IMR-90 (cell line): Measurements from ENCODE around the gene RMND5B. TPM values are rescaled to one million over a fixed set of nuclear protein-coding genes. Genes with fewer than 3 reads are reported as not detected.

Experiments
- ATAC-seq: fragments of 200-7000 bp; cut with Tn5 transposase; 2 replicates; pipeline ENCODE4 v1.9.1; 2020; ENCODE audit warnings: low read depth, mild to moderate bottlenecking, moderate library complexity
- BruUV-seq: library from RNA; stranded (reverse); fragments of 400-500 nt; replicated peaks from 2 replicates; lab custom pipeline; 2021; lab: Mats Ljungman, UMichigan
- CTCF ChIA-PET: fragments of 300-600 bp; formaldehyde crosslinking; extraction: SDS; loops from one replicate; lab custom pipeline; 2021; ENCODE audit warnings: antibody characterized with exemption; lab: Yijun Ruan, JAX
- POLR2A ChIA-PET: fragments of 300-600 bp; sonication (Branson Sonifier 250); formaldehyde crosslinking; loops from one replicate; lab custom pipeline; 2022; ENCODE audit warnings: antibody characterized with exemption; ENCODE audit not compliant: unreplicated experiment; lab: Charles Lee
- DNase-seq: peaks from one replicate; pipeline ENCODE4 v3.0.0; 2013
- H2AFZ ChIP-seq: replicated peaks from 2 replicates; pipeline ENCODE3; 2013; ENCODE audit warnings: low read length, mild to moderate bottlenecking; ENCODE audit not compliant: poor library complexity
- H2AK5ac ChIP-seq: 2 replicates; pipeline ENCODE4 v1.6.1; 2013; ENCODE audit warnings: low read depth, low read length, inconsistent platforms
- H2AK9ac ChIP-seq: replicated peaks from 2 replicates; pipeline ENCODE3; 2013; ENCODE audit warnings: mild to moderate bottlenecking, low read depth, low read length, moderate library complexity; ENCODE audit not compliant: poor library complexity
- H2BK120ac ChIP-seq: 2 replicates; pipeline ENCODE4 v1.6.1; 2013; ENCODE audit warnings: low read depth, low read length, inconsistent platforms
- H2BK15ac ChIP-seq: 3 replicates; pipeline ENCODE4 v1.6.1; 2013; ENCODE audit warnings: low read depth, low read length, inconsistent platforms
- H2BK20ac ChIP-seq: 2 replicates; pipeline ENCODE4 v1.6.1; 2013; ENCODE audit warnings: low read depth, mild to moderate bottlenecking, inconsistent platforms, low read length, moderate library complexity
- H2BK5ac ChIP-seq: 2 replicates; pipeline ENCODE4 v1.6.1; 2013; ENCODE audit warnings: mild to moderate bottlenecking, low read depth, low read length, inconsistent platforms; ENCODE audit not compliant: poor library complexity, severe bottlenecking
- H3K14ac ChIP-seq: replicated peaks from 2 replicates; pipeline ENCODE4 v1.6.1; 2013; ENCODE audit warnings: low read depth, low read length, inconsistent platforms
- H3K18ac ChIP-seq: 2 replicates; pipeline ENCODE4 v1.6.1; 2013; ENCODE audit warnings: low read depth, low read length, control low read depth
- H3K23ac ChIP-seq: 2 replicates; pipeline ENCODE4 v1.6.1; 2013; ENCODE audit warnings: low read depth, low read length, inconsistent platforms
- H3K27ac ChIP-seq: 2 replicates; pipeline ENCODE4 v1.5.1; 2013; ENCODE audit warnings: mild to moderate bottlenecking, control low read depth, low read length; ENCODE audit not compliant: insufficient read depth
- H3K27me3 ChIP-seq: 2 replicates; pipeline ENCODE4 v1.6.1; 2013; ENCODE audit warnings: low read length; ENCODE audit not compliant: control insufficient read depth, insufficient read depth
- H3K36me3 ChIP-seq: 2 replicates; pipeline ENCODE4 v1.6.1; 2013; ENCODE audit warnings: low read length, mixed read lengths; ENCODE audit not compliant: control insufficient read depth, insufficient read depth
- H3K4ac ChIP-seq: 2 replicates; pipeline ENCODE4 v1.6.1; 2013; ENCODE audit warnings: low read depth, low read length, inconsistent platforms
- H3K4me1 ChIP-seq: 2 replicates; pipeline ENCODE4 v1.6.1; 2013; ENCODE audit warnings: low read length, mixed read lengths; ENCODE audit not compliant: control insufficient read depth, insufficient read depth
- H3K4me2 ChIP-seq: 2 replicates; pipeline ENCODE4 v1.6.1; 2013; ENCODE audit warnings: low read depth, mild to moderate bottlenecking, control low read depth, low read length, moderate library complexity
- H3K4me3 ChIP-seq: 2 replicates; pipeline ENCODE4 v1.5.1; 2013; ENCODE audit warnings: low read depth, mild to moderate bottlenecking, control low read depth, low read length, moderate library complexity; ENCODE audit not compliant: insufficient read depth
- H3K56ac ChIP-seq: 2 replicates; pipeline ENCODE4 v1.6.1; 2013; ENCODE audit warnings: low read length, inconsistent platforms; ENCODE audit not compliant: insufficient read depth; ENCODE audit errors: extremely low read depth
- H3K79me1 ChIP-seq, 2 experiments: 2 replicates each; pipeline ENCODE4 v1.6.1; 2013; ENCODE audit warnings: low read length in 2 of 2, inconsistent platforms in 1 of 2, low read depth in 1 of 2
- H3K9ac ChIP-seq: 2 replicates; pipeline ENCODE4 v1.6.1; 2013; ENCODE audit warnings: low read depth, low read length, control low read depth
- H3K9me1 ChIP-seq: 2 replicates; pipeline ENCODE4 v1.6.1; 2013; ENCODE audit warnings: low read length, inconsistent platforms; ENCODE audit not compliant: insufficient read depth
- H3K9me3 ChIP-seq: 2 replicates; pipeline ENCODE4 v1.6.1; 2013; ENCODE audit warnings: low read length; ENCODE audit not compliant: control insufficient read depth, insufficient read depth
- H4K20me1 ChIP-seq: 2 replicates; pipeline ENCODE4 v1.6.1; 2013; ENCODE audit warnings: low read length, inconsistent platforms; ENCODE audit not compliant: insufficient read depth
- H4K5ac ChIP-seq: 2 replicates; pipeline ENCODE4 v1.6.1; 2013; ENCODE audit warnings: mild to moderate bottlenecking, low read depth, low read length, control low read depth
- H4K8ac ChIP-seq, 2 experiments: 2 replicates each; pipeline ENCODE4 v1.6.1; 2013; ENCODE audit warnings: low read depth in 2 of 2, low read length in 2 of 2, control low read depth in 1 of 2, inconsistent platforms in 1 of 2
- H4K91ac ChIP-seq: 2 replicates; pipeline ENCODE4 v1.6.1; 2013; ENCODE audit warnings: low read depth, low read length, inconsistent platforms; ENCODE audit not compliant: insufficient read depth
- CEBPB ChIP-seq: IDR thresholded peaks from 2 replicates; pipeline ENCODE4 v1.6.1; 2012; ENCODE audit warnings: low read depth, low read length, improper control_type of control experiment
- MAZ ChIP-seq: IDR thresholded peaks from 2 replicates; pipeline ENCODE4 v1.6.1; 2012; ENCODE audit warnings: low read depth, mild to moderate bottlenecking, low read length, improper control_type of control experiment, moderate library complexity, borderline replicate concordance
- MXI1 ChIP-seq: IDR thresholded peaks from 2 replicates; pipeline ENCODE4 v1.6.1; 2012; ENCODE audit warnings: low read depth, mild to moderate bottlenecking, low read length, moderate library complexity, borderline replicate concordance
- RCOR1 ChIP-seq: IDR thresholded peaks from 2 replicates; pipeline ENCODE4 v1.6.1; 2012; ENCODE audit warnings: mild to moderate bottlenecking, low read length, improper control_type of control experiment; ENCODE audit not compliant: insufficient replicate concordance
- WGBS, 2 experiments: methylation state at CpG; one replicate each; pipeline versions ENCODE4 v1.1.5 to v1.1.7; 2013; ENCODE audit warnings: missing lambda C conversion rate in 2 of 2; ENCODE audit not compliant: insufficient read length in 1 of 2; ENCODE audit errors: extremely low coverage in 2 of 2; 5-methylcytosine and 5-hydroxymethylcytosine counted together
- dilution Hi-C: fragments of 300-500 bp; cut with HindIII; formaldehyde crosslinking; loops from one replicate; pipeline ENCODE4 v1.14.3; 2018; ENCODE audit warnings: low sequenced_read_pairs; ENCODE audit not compliant: unreplicated experiment
- in situ Hi-C: fragments of 300-500 bp; cut with MboI; formaldehyde crosslinking; loops from 3 replicates; pipeline ENCODE4 v1.14.3; 2019; ENCODE audit warnings: low sequenced_read_pairs, inconsistent platforms, mixed read lengths
- intact Hi-C: fragments of 100-400 bp; cut with micrococcal nuclease; formaldehyde crosslinking; loops from 2 replicates; pipeline ENCODE4 v1.10.0; 2022
- polyA plus RNA-seq, 3 experiments: library from polyadenylated mRNA; depleted of rRNA; stranded (reverse); fragments of >200 nt; gene quantifications; 2 replicates each; pipeline ENCODE4 v1.2.3, GENCODE V29; 2012; ENCODE audit warnings: low replicate concordance in 1 of 3
- total RNA-seq: library from RNA; depleted of rRNA; stranded (reverse); fragments of >200 nt; gene quantifications from 2 replicates; pipeline ENCODE4 v1.2.3, GENCODE V29; 2012

RMND5B gene
- total and polyA plus RNA-seq, 2 of the 4 experiments (the other 2 are of a cell fraction), result 14.0 to 19.5 TPM

DNA sequence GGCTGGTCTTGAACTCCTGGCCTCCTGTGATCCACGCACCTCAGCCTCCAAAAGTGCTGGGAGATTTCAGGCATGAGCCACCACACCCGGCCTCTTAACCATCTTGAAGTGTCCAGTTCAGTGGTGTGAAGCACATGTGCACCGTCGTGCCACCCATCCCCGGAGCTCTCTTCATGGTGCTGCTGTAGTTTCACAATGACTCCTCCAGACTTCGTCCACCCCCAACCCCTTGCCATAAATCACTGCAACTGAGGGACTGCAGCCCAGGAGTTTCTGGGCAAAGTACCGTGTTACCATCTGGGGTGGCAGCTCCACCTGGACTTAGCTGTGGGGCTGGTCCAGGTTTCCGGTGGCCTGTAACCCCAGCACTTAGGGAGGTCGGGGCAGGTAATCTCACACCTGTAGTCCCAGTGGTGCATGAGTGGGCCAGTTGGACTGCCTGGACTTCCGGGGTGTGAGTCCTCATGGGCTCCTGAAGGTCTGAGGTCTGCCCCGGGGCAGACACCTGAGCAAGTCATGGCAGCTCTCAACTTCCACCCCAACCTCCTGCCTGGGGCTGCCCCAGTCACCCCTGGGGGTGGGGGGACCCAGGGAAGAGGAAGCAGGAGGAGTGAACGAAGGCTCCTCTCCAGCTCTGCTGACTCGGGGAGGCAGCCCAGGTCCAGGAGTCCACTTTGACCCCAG is 24.1 kb upstream of the RMND5B start:
- no peak overlapping the region for H3K56ac ChIP-seq
- no peak overlapping the region for H3K18ac ChIP-seq
- ATAC-seq (no peak), DNase-seq (no peak)
- H3K36me3 ChIP-seq, result no peaks in the 10 kb centered on the region
- ChIA-PET POLR2A (no interaction called here), CTCF (no interaction called here)
- H3K4ac ChIP-seq, result no peak overlapping the region
- H4K8ac ChIP-seq, result no peak overlapping the region
- no peaks in the 10 kb centered on the region for H3K9me1 ChIP-seq
- TF ChIP-seq CEBPB (no peak), MAZ (no peak), RCOR1 (no peak), MXI1 (no peak)
- no peak overlapping the region for H2AK9ac ChIP-seq
- no peaks in the 10 kb centered on the region for H3K79me1 ChIP-seq
- peaks cover 25% of the 10 kb centered on the region for H3K27me3 ChIP-seq
- no peak overlapping the region for H2BK15ac ChIP-seq
- H2AK5ac ChIP-seq, result no peak overlapping the region
- no peak overlapping the region for H2BK20ac ChIP-seq
- no peak overlapping the region for H3K27ac ChIP-seq
- no peak overlapping the region for H3K23ac ChIP-seq
- no peak overlapping the region for H3K4me3 ChIP-seq
- no peak overlapping the region for H4K91ac ChIP-seq
- H3K4me2 ChIP-seq, result no peak overlapping the region
- H4K5ac ChIP-seq, result no peak overlapping the region
- BruUV-seq, result no TSS peak
- H3K9ac ChIP-seq, result no peak overlapping the region
- intact Hi-C loops (no loop called here), dilution Hi-C loops (no loop called here), in situ Hi-C loops (no loop called here)
- H3K9me3 ChIP-seq, result no peaks in the 10 kb centered on the region
- no peak overlapping the region for H2BK120ac ChIP-seq
- H4K20me1 ChIP-seq, result no peaks in the 10 kb centered on the region
- H3K4me1 ChIP-seq, result no peaks in the 10 kb centered on the region; the same call in 1 of the 2 replicates
- H2AFZ ChIP-seq, result no peak overlapping the region
- no peak overlapping the region for H3K14ac ChIP-seq
- no peak overlapping the region for H2BK5ac ChIP-seq
- 73% methylated on average over 2 of the region's 13 CpGs; no CpG with 5 or more reads in 1 of the 2 experiments for WGBS, 2 experiments
